Measurements from ENCODE around the gene ZNF718.

GRCh38 chr4:205097-205756 is 80.9 kb downstream of the ZNF718 start:
- TF ChIP-seq CTCF (IDR thresholded peaks at IDR 0.05; ENCODE audit: extremely low read depth in 1 of 2, insufficient read depth in 1 of 2, low read depth in 1 of 2, low read length in 2 of 2) (no peak), MYC (IDR thresholded peaks at IDR 0.05; ENCODE audit: low read depth, low read length) (no peak), GATA2 (IDR thresholded peaks at IDR 0.05; ENCODE audit: insufficient read depth, insufficient read length, low read depth, low read length) (no peak), FOS (IDR thresholded peaks at IDR 0.05; ENCODE audit: borderline replicate concordance, insufficient read depth, low read length) (no peak), JUN (IDR thresholded peaks at IDR 0.05; ENCODE audit: borderline replicate concordance, insufficient read depth, insufficient read length, low read depth) (no peak), POLR2A (IDR thresholded peaks at IDR 0.05; ENCODE audit: low read depth, low read length) (no peak)

Measured in endothelial cell of umbilical vein (primary cell).